ENCODE measurements around the gene ICAM4. TPM values are rescaled to one million over a fixed set of nuclear protein-coding genes. Genes with fewer than 3 reads are reported as not detected.

ICAM4 gene
- total RNA-seq, 5 donors from 2014 or later (not counting 1 experiment from before 2014, with no cell fraction given): 0.47 to 0.79 (median 0.53) TPM

GRCh38 chr19:10318807-10319682 lies 32.3 kb downstream of the ICAM4 start:
- ChIA-PET POLR2A (no interaction called here), CTCF (no interaction called here)
- no peak overlapping the region for H3K4me3 Mint-ChIP-seq
- Histone ChIP-seq H3K4me1 (ENCODE audit: control insufficient read depth in 1 of 2, extremely low read depth in 1 of 2, insufficient read depth in 2 of 2, low read length in 2 of 2) (peaks cover 5 to 16% of the 10 kb centered on the region in 2 experiments), H3K4me3 (ENCODE audit: control insufficient read depth in 1 of 2, extremely low read depth in 1 of 2, low read length in 1 of 2) (no peak overlapping the region), H3K27ac (ENCODE audit: low read length) (no peak overlapping the region), H3K36me3 (ENCODE audit: control insufficient read depth in 2 of 2, extremely low read depth in 1 of 2, insufficient read depth in 1 of 2, low read length in 1 of 2) (peaks cover 28 to 61% of the 10 kb centered on the region in 2 donors), H3K9me3 (no peaks in the 10 kb centered on the region), H3K27me3 (replicated peaks in 1 of 2; ENCODE audit: control insufficient read depth in 2 of 2, extremely low read depth in 1 of 2, insufficient read depth in 2 of 2, low read length in 1 of 2) (no peaks in the 10 kb centered on the region)
- peaks cover 14 to 22% (median 17%) of the 10 kb centered on the region in 3 donors for H3K4me1 Mint-ChIP-seq
- peaks cover 22% of the 10 kb centered on the region for H3K36me3 Mint-ChIP-seq
- WGBS (ENCODE audit: insufficient coverage): 85% methylated on average over 11 of the region's 13 CpGs
- ATAC-seq (replicated peaks in 1 of 4) (no peak), DNase-seq (no peak)
- H3K27me3 Mint-ChIP-seq: no peaks in the 10 kb centered on the region
- H3K9me3 Mint-ChIP-seq: no peaks in the 10 kb centered on the region
- H3K27ac Mint-ChIP-seq: no peak overlapping the region

GRCh38 chr19:10320602-10321416 lies 34.1 kb downstream of the ICAM4 start:
- DNase-seq: no peak
- no peak overlapping the region for H3K4me3 Mint-ChIP-seq
- H3K27me3 Mint-ChIP-seq: no peaks in the 10 kb centered on the region
- Histone ChIP-seq H3K4me1 (ENCODE audit: control insufficient read depth in 1 of 2, extremely low read depth in 1 of 2, insufficient read depth in 2 of 2, low read length in 2 of 2) (peaks cover 0 to 8% of the 10 kb centered on the region in 2 experiments), H3K36me3 (ENCODE audit: control insufficient read depth in 2 of 2, extremely low read depth in 1 of 2, insufficient read depth in 1 of 2, low read length in 1 of 2) (peaks cover 36 to 76% of the 10 kb centered on the region in 2 donors), H3K27ac (ENCODE audit: low read length) (no peak overlapping the region), H3K27me3 (replicated peaks in 1 of 2; ENCODE audit: control insufficient read depth in 2 of 2, extremely low read depth in 1 of 2, insufficient read depth in 2 of 2, low read length in 1 of 2) (no peaks in the 10 kb centered on the region), H3K4me3 (ENCODE audit: control insufficient read depth in 1 of 2, extremely low read depth in 1 of 2, low read length in 1 of 2) (no peak overlapping the region), H3K9me3 (no peaks in the 10 kb centered on the region)
- ChIA-PET CTCF (interaction anchor here in 1 of 2 donors (0.8 kb wide), 1 partner anchor 14 kb away, joined by 3 read pairs; no protein-coding TSS in a partner anchor), POLR2A (no interaction called here)
- peaks cover 24% of the 10 kb centered on the region for H3K36me3 Mint-ChIP-seq
- ATAC-seq (replicated peaks in 1 of 4): no peak
- no peaks in the 10 kb centered on the region for H3K9me3 Mint-ChIP-seq
- WGBS (ENCODE audit: insufficient coverage): 98% methylated on average over 16 of the region's 32 CpGs
- H3K27ac Mint-ChIP-seq: no peak overlapping the region
- H3K4me1 Mint-ChIP-seq: peaks cover 5 to 7% (median 5%) of the 10 kb centered on the region in 3 donors

GRCh38 chr19:10321417-10321797 lies 34.7 kb downstream of the ICAM4 start:
- Histone ChIP-seq H3K27me3 (replicated peaks in 1 of 2; ENCODE audit: control insufficient read depth in 2 of 2, extremely low read depth in 1 of 2, insufficient read depth in 2 of 2, low read length in 1 of 2) (no peaks in the 10 kb centered on the region), H3K9me3 (no peaks in the 10 kb centered on the region), H3K36me3 (ENCODE audit: control insufficient read depth in 2 of 2, extremely low read depth in 1 of 2, insufficient read depth in 1 of 2, low read length in 1 of 2) (peaks cover 39 to 82% of the 10 kb centered on the region in 2 donors), H3K4me1 (ENCODE audit: control insufficient read depth in 1 of 2, extremely low read depth in 1 of 2, insufficient read depth in 2 of 2, low read length in 2 of 2) (peaks cover 0 to 2% of the 10 kb centered on the region in 2 experiments), H3K27ac (ENCODE audit: low read length) (no peak overlapping the region), H3K4me3 (ENCODE audit: control insufficient read depth in 1 of 2, extremely low read depth in 1 of 2, low read length in 1 of 2) (no peak overlapping the region)
- no peak for DNase-seq
- ATAC-seq (replicated peaks in 1 of 4): no peak
- WGBS (ENCODE audit: insufficient coverage): 98% methylated on average over 9 of the region's 11 CpGs
- Mint-ChIP-seq H3K27me3 (no peaks in the 10 kb centered on the region), H3K4me3 (no peak overlapping the region), H3K27ac (no peak overlapping the region), H3K36me3 (peaks cover 22% of the 10 kb centered on the region), H3K9me3 (no peaks in the 10 kb centered on the region), H3K4me1 (peaks cover 0 to 1% (median 0%) of the 10 kb centered on the region in 3 donors)
- POLR2A ChIA-PET: no interaction called here
- CTCF ChIA-PET: interaction anchor here in 1 of 2 donors (0.8 kb wide), 1 partner anchor 14 kb away, joined by 3 read pairs; no protein-coding TSS in a partner anchor

- H3K9me3 ChIP-seq: no peaks in the 10 kb centered on the region
- 97% methylated on average over 12 of the region's 19 CpGs for WGBS (ENCODE audit: insufficient coverage)
- peaks cover 22% of the 10 kb centered on the region for H3K36me3 Mint-ChIP-seq
- H3K9me3 Mint-ChIP-seq: no peaks in the 10 kb centered on the region
- no peaks in the 10 kb centered on the region for H3K4me1 Mint-ChIP-seq
- no peaks in the 10 kb centered on the region for H3K27me3 ChIP-seq (replicated peaks in 1 of 2; ENCODE audit: control insufficient read depth in 2 of 2, extremely low read depth in 1 of 2, insufficient read depth in 2 of 2, low read length in 1 of 2)
- CTCF ChIA-PET: interaction anchor here in 1 of 2 donors (0.8 kb wide), 1 partner anchor 15 kb away, joined by 3 read pairs; no protein-coding TSS in a partner anchor
- H3K4me3 ChIP-seq (ENCODE audit: control insufficient read depth in 1 of 2, extremely low read depth in 1 of 2, low read length in 1 of 2): no peak overlapping the region
- no peaks in the 10 kb centered on the region for H3K4me1 ChIP-seq (ENCODE audit: control insufficient read depth in 1 of 2, extremely low read depth in 1 of 2, insufficient read depth in 2 of 2, low read length in 2 of 2)
- H3K27me3 Mint-ChIP-seq: no peaks in the 10 kb centered on the region
- POLR2A ChIA-PET: no interaction called here
- ATAC-seq (replicated peaks in 1 of 4): no peak
- H3K4me3 Mint-ChIP-seq: no peak overlapping the region
- H3K27ac Mint-ChIP-seq: no peak overlapping the region
- peaks cover 40 to 83% of the 10 kb centered on the region in 2 donors for H3K36me3 ChIP-seq (ENCODE audit: control insufficient read depth in 2 of 2, extremely low read depth in 1 of 2, insufficient read depth in 1 of 2, low read length in 1 of 2)
- no peak overlapping the region for H3K27ac ChIP-seq (ENCODE audit: low read length)
- DNase-seq: no peak
These were observed 35.4 kb downstream of the ICAM4 start for GRCh38 chr19:10321874-10322835.

GRCh38 chr19:10325732-10326131 lies 39.0 kb downstream of the ICAM4 start:
- no peak overlapping the region for H3K4me3 ChIP-seq (ENCODE audit: control insufficient read depth in 1 of 2, extremely low read depth in 1 of 2, low read length in 1 of 2)
- DNase-seq: no peak
- H3K27ac ChIP-seq (ENCODE audit: low read length): no peak overlapping the region
- CTCF ChIA-PET: no interaction called here
- Mint-ChIP-seq H3K4me1 (peaks cover 0 to 5% (median 2%) of the 10 kb centered on the region in 3 donors), H3K9me3 (no peaks in the 10 kb centered on the region), H3K4me3 (no peak overlapping the region), H3K27me3 (no peaks in the 10 kb centered on the region), H3K27ac (no peak overlapping the region), H3K36me3 (peaks cover 18% of the 10 kb centered on the region)
- H3K4me1 ChIP-seq (ENCODE audit: control insufficient read depth in 1 of 2, extremely low read depth in 1 of 2, insufficient read depth in 2 of 2, low read length in 2 of 2): peaks cover 0 to 2% of the 10 kb centered on the region in 2 experiments
- H3K27me3 ChIP-seq (replicated peaks in 1 of 2; ENCODE audit: control insufficient read depth in 2 of 2, extremely low read depth in 1 of 2, insufficient read depth in 2 of 2, low read length in 1 of 2): no peaks in the 10 kb centered on the region
- peaks cover 45 to 91% of the 10 kb centered on the region in 2 donors for H3K36me3 ChIP-seq (ENCODE audit: control insufficient read depth in 2 of 2, extremely low read depth in 1 of 2, insufficient read depth in 1 of 2, low read length in 1 of 2)
- no peak for ATAC-seq (replicated peaks in 1 of 4)
- H3K9me3 ChIP-seq: no peaks in the 10 kb centered on the region
- POLR2A ChIA-PET: no interaction called here
- WGBS (ENCODE audit: insufficient coverage): 96% methylated on average over 4 of the region's 8 CpGs

Data from T-cell (primary cell).